C4-2B (cell line): Measurements from ENCODE around the gene TARP.

Source experiments
- CTCF ChIP-seq: fragments of 450-650 bp; conservative IDR thresholded peaks from 2 replicates; pipeline ENCODE4 v1.5.1; 2017; ENCODE audit warnings: mild to moderate bottlenecking
- ZFX ChIP-seq: fragments of 450-650 bp; IDR thresholded peaks from 2 replicates; pipeline ENCODE4 v1.6.1; 2017

GRCh38 chr7:38215115-38215514 lies 58.3 kb downstream of the TARP start:
- no peak for TF ChIP-seq CTCF
- TF ChIP-seq ZFX = no peak
